Ovary (tissue), 9 donors: ENCODE measurements around the gene KCNMB2. TPM values are rescaled to one million over a fixed set of nuclear protein-coding genes. Genes with fewer than 3 reads are reported as not detected.

ENCODE experiments used
- DNase-seq, 5 donors: peaks; one replicate each; pipeline ENCODE4 v3.0.0-alpha.2; 2019 to 2020
- H3K27ac ChIP-seq, 2 donors: fragments of 200-600 bp; one replicate each; pipeline versions ENCODE4 v1.5.1 to v1.8.0; 2019 to 2022
- H3K27me3 ChIP-seq: fragments of 200-600 bp; one replicate; pipeline ENCODE4 v1.8.0; 2022
- H3K36me3 ChIP-seq: fragments of 200-600 bp; sonication (generic); one replicate; pipeline ENCODE4 v1.5.1; 2019
- H3K4me1 ChIP-seq: one replicate; pipeline ENCODE4 v1.8.1; 2013; ENCODE audit warnings: mild to moderate bottlenecking, moderate library complexity; ENCODE audit not compliant: insufficient read depth
- H3K4me3 ChIP-seq: fragments of 200-600 bp; sonication (generic); one replicate; pipeline ENCODE4 v1.5.1; 2017
- H3K9me3 ChIP-seq, 2 donors: fragments of 200-600 bp in 1 of 2; sonication (generic) in 1 of 2; one replicate each; pipeline versions ENCODE4 v1.5.1 to v1.8.1; 2013 to 2019; ENCODE audit warnings: mild to moderate bottlenecking in 1 of 2, moderate library complexity in 1 of 2
- EP300 ChIP-seq: sonication (generic); formaldehyde crosslinking; IDR thresholded peaks from one replicate; pipeline ENCODE4 v1.6.1; 2017; ENCODE audit warnings: antibody characterized with exemption
- POLR2A ChIP-seq: fragments of 450-650 bp; IDR thresholded peaks from one replicate; pipeline ENCODE4 v1.6.1; 2017; ENCODE audit warnings: antibody characterized with exemption, mild to moderate bottlenecking, moderate library complexity
- WGBS, 3 donors: extraction: QIAGEN DNeasy Blood & Tissue Kit in 1 of 3; methylation state at CpG; one replicate each; pipeline versions ENCODE4 v1.1.5 to v1.1.7; 2013 to 2017; 5-methylcytosine and 5-hydroxymethylcytosine counted together
- intact Hi-C, 4 donors: fragments of 100-400 bp; cut with DNase I; formaldehyde crosslinking; loops; one replicate each; pipeline versions ENCODE4 v1.11.0 to v1.15.1; 2022 to 2023
- polyA plus RNA-seq, 2 donors: library from polyadenylated mRNA; stranded (reverse); fragments of 200-250 nt in 1 of 2; fragments of 350-450 nt in 1 of 2; fragmentation: Illumina TruSeq in 1 of 2; extraction: RNeasy Lipid Tissue Mini Kit (QIAGEN cat#74804) in 1 of 2; gene quantifications; one replicate each; pipeline ENCODE4 v1.2.3, GENCODE V29; 2013 to 2014
- total RNA-seq, 7 donors: library from RNA; depleted of rRNA in 2 of 7; stranded (reverse); fragments of >200 nt in 2 of 7; fragmentation: NEBNext Ultra II Directional in 3 of 7; extraction: Animal tissue kit (Norgen Biotek cat#: 25700) in 3 of 7; gene quantifications; one replicate each; pipeline versions ENCODE4 v1.1.0 to v1.2.4, GENCODE V29; 2016 to 2023
- TF ChIP-seq, protein P1 (sequence below), 3 donors: fragments of 450-650 bp in 2 of 3; fragments of 200-600 bp in 1 of 3; IDR thresholded peaks; one replicate each; pipeline versions ENCODE4 v1.5.1 to v1.8.0; 2016 to 2022; ENCODE audit warnings: antibody characterized with exemption in 3 of 3, mild to moderate bottlenecking in 1 of 3
- donor health status: DM: no; HTN: no; CAD: no; lungs with moderate emphysema.
- donor health status: DM: no; HTN: no; CAD: no.
- donor health status: Bipolar disorder and iron deficiency.
- donor health status: DM: yes; HTN: yes; CAD: no.
- donor health status: DM: no; HTN: no; CAD: no.
- donor health status: DM: yes; HTN: yes; CAD: no.

KCNMB2 gene
- total and polyA plus RNA-seq, 9 donors, result 5.7 to 11.6 (median 7.5) TPM

DNA sequence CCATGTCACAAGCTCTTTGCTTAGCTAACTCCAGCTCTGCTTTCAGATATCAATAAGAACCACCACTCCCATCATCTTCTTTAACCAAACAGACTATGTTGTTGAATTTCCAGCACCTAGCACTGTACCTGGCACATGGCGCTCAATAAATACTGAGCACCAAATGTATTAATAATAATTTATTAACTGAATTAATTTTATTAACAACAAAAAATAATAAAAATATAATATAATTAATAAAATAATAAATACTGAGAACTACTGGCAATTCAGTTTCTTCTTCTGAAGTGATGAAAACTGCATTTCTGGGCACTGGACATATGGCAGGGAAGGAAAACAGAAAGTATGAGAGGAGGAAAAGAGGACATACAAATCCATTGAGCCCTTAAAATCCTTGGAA is 271.5 kb downstream of the KCNMB2 start:
- 95 to 100% (median 100%) methylated on average over 1 of the region's 1 CpG for WGBS, 3 donors
- Histone ChIP-seq H3K27ac (no peak overlapping the region), H3K36me3 (no peaks in the 10 kb centered on the region), H3K4me1 (no peaks in the 10 kb centered on the region), H3K27me3 (no peaks in the 10 kb centered on the region), H3K4me3 (no peak overlapping the region), H3K9me3 (no peaks in the 10 kb centered on the region)
- no peak for DNase-seq
- intact Hi-C loops, result no loop called here
- no peak for TF ChIP-seq EP300
- TF ChIP-seq, protein P1, sequence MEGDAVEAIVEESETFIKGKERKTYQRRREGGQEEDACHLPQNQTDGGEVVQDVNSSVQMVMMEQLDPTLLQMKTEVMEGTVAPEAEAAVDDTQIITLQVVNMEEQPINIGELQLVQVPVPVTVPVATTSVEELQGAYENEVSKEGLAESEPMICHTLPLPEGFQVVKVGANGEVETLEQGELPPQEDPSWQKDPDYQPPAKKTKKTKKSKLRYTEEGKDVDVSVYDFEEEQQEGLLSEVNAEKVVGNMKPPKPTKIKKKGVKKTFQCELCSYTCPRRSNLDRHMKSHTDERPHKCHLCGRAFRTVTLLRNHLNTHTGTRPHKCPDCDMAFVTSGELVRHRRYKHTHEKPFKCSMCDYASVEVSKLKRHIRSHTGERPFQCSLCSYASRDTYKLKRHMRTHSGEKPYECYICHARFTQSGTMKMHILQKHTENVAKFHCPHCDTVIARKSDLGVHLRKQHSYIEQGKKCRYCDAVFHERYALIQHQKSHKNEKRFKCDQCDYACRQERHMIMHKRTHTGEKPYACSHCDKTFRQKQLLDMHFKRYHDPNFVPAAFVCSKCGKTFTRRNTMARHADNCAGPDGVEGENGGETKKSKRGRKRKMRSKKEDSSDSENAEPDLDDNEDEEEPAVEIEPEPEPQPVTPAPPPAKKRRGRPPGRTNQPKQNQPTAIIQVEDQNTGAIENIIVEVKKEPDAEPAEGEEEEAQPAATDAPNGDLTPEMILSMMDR (IDR thresholded peaks at IDR 0.05), result no peak
- no peak for TF ChIP-seq POLR2A

DNA sequence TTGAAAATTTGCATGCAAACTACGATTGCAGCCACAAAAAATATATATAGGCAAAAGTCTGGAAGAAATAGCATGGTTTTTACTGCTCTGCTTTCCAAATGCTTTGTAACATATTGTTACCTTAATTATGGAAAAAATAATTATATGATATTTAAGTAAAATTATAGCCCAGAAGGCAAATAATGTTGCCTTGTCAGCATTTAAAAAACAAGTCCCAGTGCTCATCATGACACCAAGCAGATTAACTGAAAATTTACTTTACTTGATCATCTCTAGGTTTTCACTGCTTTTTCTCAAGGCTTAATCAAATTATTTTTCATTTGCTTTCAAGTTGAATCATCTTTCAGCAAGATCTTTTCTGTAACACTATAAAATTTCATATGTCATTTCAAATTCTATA is 272.5 kb downstream of the KCNMB2 start:
- H3K27me3 ChIP-seq, result no peaks in the 10 kb centered on the region
- H3K4me3 ChIP-seq, result no peak overlapping the region
- no peaks in the 10 kb centered on the region for H3K9me3 ChIP-seq
- H3K4me1 ChIP-seq, result no peaks in the 10 kb centered on the region
- no peak for DNase-seq
- H3K27ac ChIP-seq, result no peak overlapping the region
- intact Hi-C loops, result no loop called here
- H3K36me3 ChIP-seq, result no peaks in the 10 kb centered on the region
- 86 to 90% (median 86%) methylated on average over 1 of the region's 1 CpG for WGBS, 3 donors
- no peak for TF ChIP-seq POLR2A
- TF ChIP-seq, protein P1 (IDR thresholded peaks at IDR 0.05), result no peak
- no peak for TF ChIP-seq EP300

DNA sequence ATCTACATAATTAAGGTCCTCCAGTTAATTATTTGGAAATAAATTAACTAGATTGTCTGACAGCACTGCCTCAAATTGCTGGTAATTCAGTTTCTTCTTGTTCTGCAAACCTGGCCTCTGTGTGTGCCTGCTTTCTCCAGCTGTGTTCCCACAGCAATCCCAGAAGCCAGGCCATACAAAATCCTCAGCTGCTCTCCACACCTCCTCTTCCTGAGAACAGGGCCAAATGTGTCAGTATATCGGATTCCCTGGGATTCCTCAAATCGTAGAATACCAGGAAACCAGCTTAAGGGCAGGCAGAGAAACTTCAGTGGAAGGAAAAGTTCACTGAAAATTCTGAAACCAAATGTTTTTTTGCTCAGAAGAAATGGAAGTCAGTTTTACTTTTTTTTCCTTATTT is 273.9 kb downstream of the KCNMB2 start:
- WGBS, 3 donors, result 3 to 14% (median 8%) methylated on average over 2 of the region's 2 CpGs
- H3K4me1 ChIP-seq, result no peaks in the 10 kb centered on the region
- peak in 1 of 5 donors; percentile 18 for DNase-seq
- no peaks in the 10 kb centered on the region for H3K9me3 ChIP-seq
- no peaks in the 10 kb centered on the region for H3K27me3 ChIP-seq
- H3K27ac ChIP-seq, result no peak overlapping the region
- TF ChIP-seq EP300, result no peak
- no peaks in the 10 kb centered on the region for H3K36me3 ChIP-seq
- no peak overlapping the region for H3K4me3 ChIP-seq
- intact Hi-C loops, result no loop called here

DNA sequence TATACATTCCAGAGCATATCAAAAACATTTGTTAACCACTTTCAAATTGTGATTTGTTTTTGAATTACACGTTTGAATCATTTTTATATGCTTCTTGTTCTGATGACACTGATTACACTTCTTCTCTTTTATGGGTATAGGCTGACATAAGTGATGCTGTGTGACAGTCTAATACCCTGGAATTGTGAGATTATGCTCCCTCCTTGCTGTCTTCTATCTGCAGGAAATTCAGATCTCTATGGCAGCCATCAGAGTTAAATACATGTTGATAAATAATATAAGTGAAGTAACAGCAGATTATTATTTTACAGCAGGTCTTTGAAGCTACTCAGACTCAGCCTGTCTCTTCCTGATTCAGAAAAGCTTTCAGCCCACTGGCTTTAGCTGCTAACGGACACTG is 286.5 kb downstream of the KCNMB2 start:
- no peak overlapping the region for H3K4me3 ChIP-seq
- intact Hi-C loops, result loop anchor here in 1 of 4 donors (10.0 kb wide), 1 partner anchor 868 kb away; no protein-coding TSS in a partner anchor
- H3K36me3 ChIP-seq, result no peaks in the 10 kb centered on the region
- peaks cover 5% of the 10 kb centered on the region for H3K4me1 ChIP-seq
- WGBS, 3 donors, result 10 to 39% (median 39%) methylated on average over 2 of the region's 2 CpGs
- TF ChIP-seq POLR2A (no peak), EP300 (no peak)
- TF ChIP-seq, protein P1 (IDR thresholded peaks at IDR 0.05), result no peak
- no peaks in the 10 kb centered on the region for H3K9me3 ChIP-seq
- H3K27ac ChIP-seq, result peak overlapping the region; percentile 59 to 68
- no peak for DNase-seq
- no peaks in the 10 kb centered on the region for H3K27me3 ChIP-seq

DNA sequence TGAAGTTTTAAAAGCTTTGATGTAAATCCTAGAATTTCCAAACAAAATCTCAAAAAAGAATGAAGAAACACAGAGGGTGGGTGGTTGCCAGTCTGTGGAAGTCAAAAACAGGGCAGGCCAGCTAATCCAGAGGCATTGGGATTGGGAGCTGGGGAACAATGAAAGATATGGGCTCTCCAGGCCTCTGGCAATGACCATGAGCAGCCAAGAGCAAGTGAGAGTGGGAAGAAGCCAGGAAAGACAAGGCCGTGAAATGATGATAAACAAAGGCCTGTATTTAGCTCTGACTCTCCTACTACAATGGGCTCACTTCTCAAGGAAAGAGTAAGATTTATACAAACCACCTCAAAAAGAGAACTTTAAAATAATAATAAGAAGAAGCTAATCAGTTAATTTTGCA is 286.9 kb downstream of the KCNMB2 start:
- WGBS, 3 donors, result 4 to 8% (median 7%) methylated on average over 1 of the region's 1 CpG
- DNase-seq, result peak; percentile 29 to 40 (median 36)
- TF ChIP-seq EP300 (no peak), POLR2A (no peak)
- TF ChIP-seq, protein P1 (IDR thresholded peaks at IDR 0.05), result no peak
- H3K36me3 ChIP-seq, result no peaks in the 10 kb centered on the region
- H3K27me3 ChIP-seq, result no peaks in the 10 kb centered on the region
- intact Hi-C loops, result loop anchor here in 1 of 4 donors (10.0 kb wide), 1 partner anchor 868 kb away; no protein-coding TSS in a partner anchor
- no peaks in the 10 kb centered on the region for H3K9me3 ChIP-seq
- H3K27ac ChIP-seq, result peak overlapping the region; percentile 59 to 68
- H3K4me1 ChIP-seq, result peaks cover 5% of the 10 kb centered on the region
- no peak overlapping the region for H3K4me3 ChIP-seq
